Tibial nerve (tissue), 4 donors: ENCODE measurements around the gene MYL12B. TPM values are rescaled to one million over a fixed set of nuclear protein-coding genes. Genes with fewer than 3 reads are reported as not detected.

ENCODE experiments used
- DNase-seq, 2 donors: peaks; one replicate each; pipeline ENCODE4 v3.0.0-alpha.2; 2019; ENCODE audit warnings: low spot score in 2 of 2
- H3K27ac ChIP-seq, 4 donors: fragments of 200-600 bp; sonication (generic) in 3 of 4; one replicate each; pipeline ENCODE4 v1.5.1; 2017 to 2019; ENCODE audit warnings: mild to moderate bottlenecking in 1 of 4
- H3K27me3 ChIP-seq, 2 donors: fragments of 200-600 bp; sonication (generic) in 1 of 2; one replicate each; pipeline versions ENCODE4 v1.5.1 to v1.6.0; 2017 to 2019
- H3K36me3 ChIP-seq, 3 donors: fragments of 200-600 bp; sonication (generic); one replicate each; pipeline ENCODE4 v1.5.1; 2018 to 2019
- H3K4me1 ChIP-seq, 4 donors: fragments of 200-600 bp; sonication (generic) in 3 of 4; one replicate each; pipeline ENCODE4 v1.5.1; 2017 to 2019
- H3K4me3 ChIP-seq, 4 donors: fragments of 200-600 bp; sonication (generic) in 3 of 4; one replicate each; pipeline ENCODE4 v1.5.1; 2017 to 2019; ENCODE audit warnings: mild to moderate bottlenecking in 1 of 4, moderate library complexity in 1 of 4
- H3K9me3 ChIP-seq, 4 donors: fragments of 200-600 bp; sonication (generic) in 3 of 4; one replicate each; pipeline ENCODE4 v1.5.1; 2017 to 2019
- EP300 ChIP-seq, 2 donors: sonication (generic); formaldehyde crosslinking; IDR thresholded peaks; one replicate each; pipeline ENCODE4 v1.6.1; 2017; ENCODE audit warnings: antibody characterized with exemption in 2 of 2, mild to moderate bottlenecking in 1 of 2
- POLR2A ChIP-seq, 2 donors: fragments of 450-650 bp; IDR thresholded peaks; one replicate each; pipeline ENCODE4 v1.6.1; 2017; ENCODE audit warnings: antibody characterized with exemption in 2 of 2, mild to moderate bottlenecking in 2 of 2, moderate library complexity in 2 of 2
- WGBS, 2 donors: methylation state at CpG; one replicate each; pipeline ENCODE4 v1.1.5; 2018; 5-methylcytosine and 5-hydroxymethylcytosine counted together
- total RNA-seq, 4 donors: library from RNA; depleted of rRNA; stranded (reverse); fragments of >200 nt; gene quantifications; one replicate each; pipeline ENCODE4 v1.1.0, GENCODE V29; 2016
- TF ChIP-seq, protein P1 (sequence below), 5 experiments: fragments of 200-600 bp in 3 of 5; fragments of 450-650 bp in 2 of 5; sonication (generic) in 3 of 5; IDR thresholded peaks; one replicate each; pipeline ENCODE4 v1.5.1; 2016 to 2019; ENCODE audit warnings: antibody characterized with exemption in 5 of 5, mild to moderate bottlenecking in 3 of 5, moderate library complexity in 2 of 5

Gene MYL12B
- total RNA-seq, 4 donors from 2014 or later, result 244 to 321 (median 281) TPM

DNA sequence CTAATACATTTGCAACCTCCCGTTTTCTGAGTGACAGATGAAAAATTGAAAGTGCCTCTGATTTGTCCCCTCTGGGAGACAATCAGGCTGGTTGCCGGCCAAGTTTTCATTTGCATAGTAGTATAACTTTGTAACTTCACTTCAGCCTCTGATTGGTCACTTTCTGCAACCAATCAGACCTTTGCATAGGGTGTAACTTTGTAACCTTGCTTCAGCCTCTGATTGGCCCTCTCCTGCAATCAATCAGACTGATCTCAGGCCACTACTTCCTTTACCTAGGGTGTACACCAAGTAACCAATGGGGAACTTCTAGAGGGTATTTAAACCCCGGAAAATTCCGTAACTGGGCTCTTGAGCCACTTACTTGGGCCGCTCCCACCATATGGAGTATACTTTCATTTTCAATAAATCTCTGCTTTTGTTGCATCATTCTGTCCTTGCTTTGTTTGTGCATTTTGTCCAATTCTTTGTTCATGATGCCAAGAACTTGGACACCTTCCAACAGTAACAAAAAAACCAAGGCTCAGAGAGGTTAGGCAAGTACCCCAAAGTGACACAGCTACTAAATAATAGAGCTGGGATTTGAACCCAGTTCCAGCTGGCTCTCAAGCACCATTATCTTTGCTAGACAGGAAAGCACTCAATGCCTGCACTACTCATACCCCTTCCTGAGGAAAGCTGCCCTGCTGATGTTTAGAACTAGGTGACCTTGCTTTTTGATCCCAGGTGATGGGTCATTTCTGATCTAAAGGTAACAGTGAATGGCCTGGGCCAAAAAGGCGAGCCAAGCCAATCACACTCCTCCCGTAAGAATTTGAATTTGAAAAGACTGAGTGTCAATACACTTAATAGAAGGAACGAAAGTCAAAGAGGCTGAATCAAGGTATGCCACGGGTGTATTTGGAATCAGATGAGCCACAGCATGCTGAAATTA, 31.3 kb upstream of the MYL12B start:
- TF ChIP-seq POLR2A (IDR thresholded peaks at IDR 0.05), result no peak
- TF ChIP-seq, protein P1, sequence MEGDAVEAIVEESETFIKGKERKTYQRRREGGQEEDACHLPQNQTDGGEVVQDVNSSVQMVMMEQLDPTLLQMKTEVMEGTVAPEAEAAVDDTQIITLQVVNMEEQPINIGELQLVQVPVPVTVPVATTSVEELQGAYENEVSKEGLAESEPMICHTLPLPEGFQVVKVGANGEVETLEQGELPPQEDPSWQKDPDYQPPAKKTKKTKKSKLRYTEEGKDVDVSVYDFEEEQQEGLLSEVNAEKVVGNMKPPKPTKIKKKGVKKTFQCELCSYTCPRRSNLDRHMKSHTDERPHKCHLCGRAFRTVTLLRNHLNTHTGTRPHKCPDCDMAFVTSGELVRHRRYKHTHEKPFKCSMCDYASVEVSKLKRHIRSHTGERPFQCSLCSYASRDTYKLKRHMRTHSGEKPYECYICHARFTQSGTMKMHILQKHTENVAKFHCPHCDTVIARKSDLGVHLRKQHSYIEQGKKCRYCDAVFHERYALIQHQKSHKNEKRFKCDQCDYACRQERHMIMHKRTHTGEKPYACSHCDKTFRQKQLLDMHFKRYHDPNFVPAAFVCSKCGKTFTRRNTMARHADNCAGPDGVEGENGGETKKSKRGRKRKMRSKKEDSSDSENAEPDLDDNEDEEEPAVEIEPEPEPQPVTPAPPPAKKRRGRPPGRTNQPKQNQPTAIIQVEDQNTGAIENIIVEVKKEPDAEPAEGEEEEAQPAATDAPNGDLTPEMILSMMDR (IDR thresholded peaks at IDR 0.05), result no peak
- 79 to 83% methylated on average over 9 of the region's 9 CpGs for WGBS, 2 donors

DNA sequence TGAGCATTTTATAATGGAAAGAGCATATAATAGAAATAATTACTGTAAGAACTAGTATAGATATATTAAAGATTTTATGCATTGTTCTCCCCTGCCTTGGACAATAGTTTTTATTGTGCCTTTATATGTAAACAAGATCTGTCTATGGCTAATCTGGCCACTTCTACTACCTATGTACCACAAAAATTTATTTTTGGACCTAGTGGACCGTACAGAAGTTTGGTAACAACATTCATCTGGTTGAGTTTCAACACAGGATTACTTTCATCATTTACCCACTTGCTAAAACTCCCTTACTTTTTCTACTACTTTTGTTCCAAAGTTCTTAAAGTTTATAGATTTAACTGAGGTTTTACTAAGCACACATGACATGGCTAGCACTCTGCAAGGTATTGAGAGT, 28.9 kb upstream of the MYL12B start:
- Histone ChIP-seq H3K36me3 (no peaks in the 10 kb centered on the region), H3K27me3 (no peaks in the 10 kb centered on the region), H3K9me3 (no peaks in the 10 kb centered on the region), H3K27ac (no peak overlapping the region), H3K4me1 (peaks cover 0 to 8% (median 0%) of the 10 kb centered on the region in 4 donors), H3K4me3 (no peak overlapping the region)
- 91% methylated on average over 1 of the region's 1 CpG for WGBS, 2 donors
- TF ChIP-seq, protein P1 (IDR thresholded peaks at IDR 0.05), result no peak
- TF ChIP-seq EP300 (IDR thresholded peaks at IDR 0.05) (no peak), POLR2A (IDR thresholded peaks at IDR 0.05) (no peak)
- no peak for DNase-seq

More for the DNA sequence above, 31.3 kb upstream of the MYL12B start:
- H3K9me3 ChIP-seq, result no peaks in the 10 kb centered on the region
- H3K36me3 ChIP-seq, result no peaks in the 10 kb centered on the region
- H3K4me1 ChIP-seq, result peaks cover 0 to 8% (median 0%) of the 10 kb centered on the region in 4 donors
- H3K27ac ChIP-seq, result no peak overlapping the region
- no peak for DNase-seq
- H3K27me3 ChIP-seq, result no peaks in the 10 kb centered on the region
- H3K4me3 ChIP-seq, result no peak overlapping the region

DNA sequence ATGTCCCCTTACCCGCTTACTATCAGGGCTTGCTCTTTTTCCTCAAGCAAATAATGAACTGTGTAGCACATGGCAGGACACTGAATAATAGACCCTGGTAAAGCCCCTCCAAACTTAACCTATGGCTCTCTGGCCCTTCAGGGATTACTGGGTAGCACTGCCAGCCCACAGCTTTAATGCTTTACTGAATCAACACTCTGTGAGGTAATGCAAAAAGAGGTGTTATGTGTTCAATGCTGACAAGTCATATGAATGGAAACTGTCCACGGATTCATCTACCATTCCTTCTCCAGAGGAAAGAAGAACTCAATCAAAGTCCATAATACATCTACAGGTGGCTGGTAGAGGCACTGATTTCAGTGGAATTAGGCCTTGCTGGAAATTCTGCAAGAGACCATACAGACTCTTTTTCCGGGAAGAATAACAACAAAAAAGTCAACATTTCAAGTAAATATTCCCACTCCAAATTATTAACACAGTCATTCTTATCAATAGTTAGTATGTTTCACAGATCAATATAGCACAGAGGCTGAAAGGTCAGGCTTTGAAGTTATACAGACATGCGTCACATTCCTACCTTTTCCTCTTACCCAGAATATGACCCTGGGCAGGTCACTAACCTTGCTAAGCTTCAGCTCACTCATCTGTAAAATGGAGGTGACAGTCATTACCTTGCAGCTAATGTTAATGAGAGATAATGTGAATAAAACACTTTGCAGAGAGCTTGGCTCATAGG, 28.3 kb upstream of the MYL12B start:
- 86 to 87% methylated on average over 4 of the region's 4 CpGs for WGBS, 2 donors
- no peak overlapping the region for H3K27ac ChIP-seq
- peaks cover 0 to 8% (median 0%) of the 10 kb centered on the region in 4 donors for H3K4me1 ChIP-seq
- H3K36me3 ChIP-seq, result no peaks in the 10 kb centered on the region
- H3K4me3 ChIP-seq, result no peak overlapping the region
- no peaks in the 10 kb centered on the region for H3K27me3 ChIP-seq
- TF ChIP-seq POLR2A (IDR thresholded peaks at IDR 0.05), result no peak
- TF ChIP-seq EP300 (IDR thresholded peaks at IDR 0.05), result no peak
- TF ChIP-seq, protein P1 (IDR thresholded peaks at IDR 0.05), result no peak
- DNase-seq, result no peak
- no peaks in the 10 kb centered on the region for H3K9me3 ChIP-seq

DNA sequence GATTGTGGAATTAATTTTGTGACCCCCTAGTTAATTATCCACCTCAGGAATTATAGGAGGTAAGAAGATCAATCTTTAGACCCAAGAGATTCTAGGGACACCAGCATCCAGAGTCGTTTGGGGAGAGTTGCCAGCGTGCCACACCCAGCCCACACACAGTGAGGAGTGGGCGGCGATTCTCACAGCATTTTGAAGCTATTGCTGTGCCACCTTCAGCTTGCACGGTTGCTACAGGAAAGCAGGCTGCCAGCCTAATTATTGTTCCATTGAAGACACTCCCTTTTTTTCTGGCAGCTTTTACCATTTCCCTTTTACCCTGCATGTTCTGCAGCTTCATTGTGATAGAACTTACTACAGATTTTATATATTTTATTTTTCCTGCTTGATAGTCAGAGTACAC, 27.5 kb upstream of the MYL12B start:
- no peak overlapping the region for H3K27ac ChIP-seq
- WGBS, 2 donors, result 47 to 54% methylated on average over 5 of the region's 5 CpGs
- no peak overlapping the region for H3K4me3 ChIP-seq
- H3K27me3 ChIP-seq, result no peaks in the 10 kb centered on the region
- H3K4me1 ChIP-seq, result peaks cover 0 to 8% (median 0%) of the 10 kb centered on the region in 4 donors
- no peak for TF ChIP-seq POLR2A (IDR thresholded peaks at IDR 0.05)
- no peak for TF ChIP-seq EP300 (IDR thresholded peaks at IDR 0.05)
- TF ChIP-seq, protein P1 (IDR thresholded peaks at IDR 0.05), result no peak
- no peaks in the 10 kb centered on the region for H3K9me3 ChIP-seq
- no peaks in the 10 kb centered on the region for H3K36me3 ChIP-seq
- DNase-seq, result no peak

DNA sequence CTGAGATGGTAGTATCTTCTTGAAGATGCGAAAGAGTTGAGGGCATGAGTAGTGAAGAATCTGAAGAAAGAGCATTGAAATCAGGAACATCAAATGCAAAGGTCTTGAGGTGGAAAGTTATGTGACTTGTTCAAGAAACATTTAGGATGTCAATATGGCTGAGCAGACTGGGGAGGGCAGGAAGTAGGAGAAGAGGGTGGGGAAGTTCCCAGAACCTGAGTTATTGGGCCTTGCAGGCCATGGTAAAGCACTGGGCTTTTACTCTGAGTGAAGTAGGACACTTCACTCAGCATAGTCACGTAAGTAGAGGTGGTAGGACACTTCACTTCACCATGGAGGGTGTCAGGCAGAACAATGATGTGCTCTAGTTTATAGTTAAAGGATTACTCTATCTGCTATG, 26.1 kb upstream of the MYL12B start:
- Histone ChIP-seq H3K9me3 (no peaks in the 10 kb centered on the region), H3K27me3 (no peaks in the 10 kb centered on the region), H3K27ac (no peak overlapping the region), H3K4me3 (no peak overlapping the region), H3K4me1 (peaks cover 0 to 8% (median 0%) of the 10 kb centered on the region in 4 donors), H3K36me3 (peaks cover 0 to 3% (median 0%) of the 10 kb centered on the region in 3 donors)
- DNase-seq, result no peak
- TF ChIP-seq, protein P1 (IDR thresholded peaks at IDR 0.05), result no peak
- TF ChIP-seq EP300 (IDR thresholded peaks at IDR 0.05), result no peak
- WGBS, 2 donors, result 97 to 100% methylated on average over 2 of the region's 2 CpGs
